MM.1S (cell line): ENCODE data around the gene C16orf89.

Source experiments
- DNase-seq: peaks from one replicate; pipeline ENCODE4 v3.0.0-alpha.2; 2015
- H2AFZ ChIP-seq: fragments of 300-600 bp; sonication (generic); 2 replicates; pipeline ENCODE4 v1.6.0; 2016; ENCODE audit warnings: antibody characterized with exemption, low read length
- H3F3A ChIP-seq: fragments of 300-600 bp; sonication (generic); 2 replicates; pipeline ENCODE4 v1.6.1; 2016; ENCODE audit warnings: mild to moderate bottlenecking, antibody characterized with exemption, low read length, moderate library complexity, mixed read lengths; ENCODE audit not compliant: insufficient read depth
- H3K27ac ChIP-seq: fragments of 300-600 bp; sonication (generic); 2 replicates; pipeline ENCODE4 v1.5.1; 2016; ENCODE audit warnings: mild to moderate bottlenecking, low read length
- H3K27me3 ChIP-seq: fragments of 300-600 bp; sonication (generic); replicated peaks from 2 replicates; pipeline ENCODE4 v1.6.0; 2016; ENCODE audit warnings: low read length; ENCODE audit not compliant: insufficient read depth
- H3K36me3 ChIP-seq: fragments of 300-600 bp; sonication (generic); replicated peaks from 2 replicates; pipeline ENCODE4 v1.6.1; 2016; ENCODE audit warnings: mild to moderate bottlenecking, low read length, mixed read lengths; ENCODE audit not compliant: insufficient read depth
- H3K4me1 ChIP-seq: fragments of 300-600 bp; sonication (generic); 2 replicates; pipeline ENCODE4 v1.6.1; 2016; ENCODE audit warnings: low read length, mixed read lengths
- H3K4me2 ChIP-seq: fragments of 300-600 bp; sonication (generic); 2 replicates; pipeline ENCODE4 v1.6.0; 2016; ENCODE audit warnings: low read depth, low read length
- H3K4me3 ChIP-seq: fragments of 300-600 bp; sonication (generic); 2 replicates; pipeline ENCODE4 v1.5.1; 2016; ENCODE audit warnings: low read length, mixed read lengths
- H3K79me2 ChIP-seq: fragments of 300-600 bp; sonication (generic); 2 replicates; pipeline ENCODE4 v1.6.1; 2016; ENCODE audit warnings: mixed run types, low read length, mixed read lengths
- H3K9ac ChIP-seq: fragments of 300-600 bp; sonication (generic); 2 replicates; pipeline ENCODE4 v1.6.1; 2016; ENCODE audit warnings: low read length, mixed read lengths
- H3K9me2 ChIP-seq: fragments of 300-600 bp; sonication (generic); replicated peaks from 2 replicates; pipeline ENCODE4 v1.6.1; 2016; ENCODE audit warnings: mild to moderate bottlenecking, low read length, mixed read lengths; ENCODE audit not compliant: insufficient read depth
- H3K9me3 ChIP-seq: fragments of 300-600 bp; sonication (generic); replicated peaks from 2 replicates; pipeline ENCODE4 v1.6.1; 2016; ENCODE audit warnings: mild to moderate bottlenecking, low read length, mixed read lengths; ENCODE audit not compliant: insufficient read depth
- H4K20me1 ChIP-seq: fragments of 300-600 bp; sonication (generic); 2 replicates; pipeline ENCODE4 v1.6.1; 2016; ENCODE audit warnings: mild to moderate bottlenecking, low read length, moderate library complexity, mixed read lengths; ENCODE audit not compliant: insufficient read depth
- EZH2 ChIP-seq: fragments of 300-600 bp; sonication (generic); optimal IDR thresholded peaks from 2 replicates; pipeline ENCODE3; 2017; ENCODE audit warnings: low read depth, mild to moderate bottlenecking, antibody characterized with exemption, low read length, mixed read lengths
- EZH2phosphoT487 ChIP-seq: fragments of 300-600 bp; sonication (generic); IDR thresholded peaks from 2 replicates; pipeline ENCODE4 v1.6.1; 2018; ENCODE audit warnings: antibody characterized with exemption, low read length
- TF ChIP-seq, protein P1 (sequence below): fragments of 300-600 bp; sonication (generic); IDR thresholded peaks from 2 replicates; pipeline ENCODE4 v1.5.1; 2016; ENCODE audit warnings: antibody characterized with exemption, low read length, mixed read lengths

Gene C16orf89

DNA sequence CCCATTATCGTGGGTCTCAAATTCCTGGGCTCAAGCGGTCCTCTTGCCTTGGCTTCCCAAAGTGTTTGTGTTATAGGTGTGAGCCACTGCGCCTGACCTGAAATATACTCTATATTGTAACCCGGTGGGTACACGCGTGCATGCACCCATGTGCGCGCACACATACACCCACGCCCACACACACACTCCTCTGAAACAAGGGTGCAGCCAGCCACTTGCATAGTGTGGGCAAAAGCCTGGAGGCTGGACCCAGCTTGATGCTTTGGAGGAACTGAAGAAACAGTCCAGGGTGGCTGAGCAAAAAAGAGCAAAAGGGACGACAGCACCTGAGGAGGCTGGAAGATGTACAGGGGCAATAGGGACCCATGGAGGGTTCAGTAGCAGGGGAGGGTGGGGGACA lies 61.9 kb downstream of the C16orf89 start:
- no peak overlapping the region for H3K9ac ChIP-seq
- DNase-seq, result no peak
- no peaks in the 10 kb centered on the region for H3K4me1 ChIP-seq
- H3K4me2 ChIP-seq, result no peak overlapping the region
- no peaks in the 10 kb centered on the region for H3F3A ChIP-seq
- H3K9me3 ChIP-seq, result no peaks in the 10 kb centered on the region
- no peaks in the 10 kb centered on the region for H3K36me3 ChIP-seq
- H3K27me3 ChIP-seq, result peaks cover 70% of the 10 kb centered on the region
- H4K20me1 ChIP-seq, result no peaks in the 10 kb centered on the region
- H2AFZ ChIP-seq, result no peak overlapping the region
- H3K27ac ChIP-seq, result no peak overlapping the region
- H3K79me2 ChIP-seq, result no peaks in the 10 kb centered on the region
- TF ChIP-seq, protein P1, sequence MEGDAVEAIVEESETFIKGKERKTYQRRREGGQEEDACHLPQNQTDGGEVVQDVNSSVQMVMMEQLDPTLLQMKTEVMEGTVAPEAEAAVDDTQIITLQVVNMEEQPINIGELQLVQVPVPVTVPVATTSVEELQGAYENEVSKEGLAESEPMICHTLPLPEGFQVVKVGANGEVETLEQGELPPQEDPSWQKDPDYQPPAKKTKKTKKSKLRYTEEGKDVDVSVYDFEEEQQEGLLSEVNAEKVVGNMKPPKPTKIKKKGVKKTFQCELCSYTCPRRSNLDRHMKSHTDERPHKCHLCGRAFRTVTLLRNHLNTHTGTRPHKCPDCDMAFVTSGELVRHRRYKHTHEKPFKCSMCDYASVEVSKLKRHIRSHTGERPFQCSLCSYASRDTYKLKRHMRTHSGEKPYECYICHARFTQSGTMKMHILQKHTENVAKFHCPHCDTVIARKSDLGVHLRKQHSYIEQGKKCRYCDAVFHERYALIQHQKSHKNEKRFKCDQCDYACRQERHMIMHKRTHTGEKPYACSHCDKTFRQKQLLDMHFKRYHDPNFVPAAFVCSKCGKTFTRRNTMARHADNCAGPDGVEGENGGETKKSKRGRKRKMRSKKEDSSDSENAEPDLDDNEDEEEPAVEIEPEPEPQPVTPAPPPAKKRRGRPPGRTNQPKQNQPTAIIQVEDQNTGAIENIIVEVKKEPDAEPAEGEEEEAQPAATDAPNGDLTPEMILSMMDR, result no peak
- no peak for TF ChIP-seq EZH2phosphoT487
- no peak for TF ChIP-seq EZH2
- no peak overlapping the region for H3K4me3 ChIP-seq
- H3K9me2 ChIP-seq, result no peaks in the 10 kb centered on the region

DNA sequence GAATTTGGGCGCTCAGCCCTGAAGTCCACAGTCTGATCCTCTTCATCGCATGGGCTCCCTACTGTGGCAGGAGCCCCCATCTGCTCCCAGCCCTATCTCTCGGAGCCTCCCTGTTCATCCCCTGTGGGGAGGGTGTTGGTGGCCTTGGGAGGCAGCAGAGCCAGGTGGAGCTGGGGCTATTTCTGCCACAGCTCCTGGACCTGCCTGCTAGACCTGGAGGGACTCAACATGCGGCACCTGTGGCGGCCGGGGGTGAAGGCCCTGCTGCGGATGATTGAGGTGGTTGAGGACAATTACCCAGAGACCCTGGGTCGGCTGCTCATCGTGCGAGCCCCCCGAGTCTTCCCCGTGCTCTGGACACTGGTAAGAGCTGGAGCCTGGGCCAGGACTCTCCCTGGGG lies 62.5 kb downstream of the C16orf89 start:
- no peak overlapping the region for H3K4me2 ChIP-seq
- no peak for DNase-seq
- TF ChIP-seq EZH2 (no peak), EZH2phosphoT487 (no peak)
- TF ChIP-seq, protein P1, result no peak
- H3F3A ChIP-seq, result no peaks in the 10 kb centered on the region
- H3K36me3 ChIP-seq, result no peaks in the 10 kb centered on the region
- H3K9me3 ChIP-seq, result no peaks in the 10 kb centered on the region
- H4K20me1 ChIP-seq, result no peaks in the 10 kb centered on the region
- no peaks in the 10 kb centered on the region for H3K9me2 ChIP-seq
- no peak overlapping the region for H3K9ac ChIP-seq
- no peak overlapping the region for H3K27ac ChIP-seq
- no peak overlapping the region for H2AFZ ChIP-seq
- no peak overlapping the region for H3K4me3 ChIP-seq
- H3K27me3 ChIP-seq, result peaks cover 64% of the 10 kb centered on the region
- no peaks in the 10 kb centered on the region for H3K79me2 ChIP-seq
- H3K4me1 ChIP-seq, result no peaks in the 10 kb centered on the region

DNA sequence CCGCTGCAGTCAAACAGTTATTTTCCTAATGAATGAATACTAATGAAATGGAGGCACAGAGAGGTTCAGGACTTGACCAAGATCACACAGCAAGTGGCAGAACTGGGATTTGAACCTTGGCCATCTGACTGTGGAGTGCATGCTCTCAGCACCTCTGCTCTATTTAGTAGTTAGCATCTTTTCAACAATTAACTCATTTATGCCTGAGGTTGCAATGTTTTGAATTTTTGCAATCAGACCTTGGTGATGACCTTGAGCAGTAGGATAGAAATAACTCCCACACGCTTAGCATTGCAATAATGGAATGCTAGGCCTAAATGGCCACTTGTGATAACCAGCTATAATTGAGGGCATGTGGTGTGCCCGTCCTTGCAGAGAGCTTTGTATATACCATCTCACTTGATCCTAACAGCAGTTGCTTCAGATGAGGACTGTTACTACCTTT lies 63.0 kb downstream of the C16orf89 start:
- H3K27me3 ChIP-seq, result peaks cover 61% of the 10 kb centered on the region
- no peak overlapping the region for H3K9ac ChIP-seq
- H3K9me3 ChIP-seq, result no peaks in the 10 kb centered on the region
- H4K20me1 ChIP-seq, result no peaks in the 10 kb centered on the region
- no peak overlapping the region for H3K4me2 ChIP-seq
- H3K27ac ChIP-seq, result no peak overlapping the region
- no peak overlapping the region for H2AFZ ChIP-seq
- H3F3A ChIP-seq, result no peaks in the 10 kb centered on the region
- no peaks in the 10 kb centered on the region for H3K9me2 ChIP-seq
- H3K4me1 ChIP-seq, result no peaks in the 10 kb centered on the region
- H3K79me2 ChIP-seq, result no peaks in the 10 kb centered on the region
- TF ChIP-seq EZH2 (no peak), EZH2phosphoT487 (no peak)
- TF ChIP-seq, protein P1, result no peak
- no peak for DNase-seq
- H3K36me3 ChIP-seq, result no peaks in the 10 kb centered on the region
- no peak overlapping the region for H3K4me3 ChIP-seq

DNA sequence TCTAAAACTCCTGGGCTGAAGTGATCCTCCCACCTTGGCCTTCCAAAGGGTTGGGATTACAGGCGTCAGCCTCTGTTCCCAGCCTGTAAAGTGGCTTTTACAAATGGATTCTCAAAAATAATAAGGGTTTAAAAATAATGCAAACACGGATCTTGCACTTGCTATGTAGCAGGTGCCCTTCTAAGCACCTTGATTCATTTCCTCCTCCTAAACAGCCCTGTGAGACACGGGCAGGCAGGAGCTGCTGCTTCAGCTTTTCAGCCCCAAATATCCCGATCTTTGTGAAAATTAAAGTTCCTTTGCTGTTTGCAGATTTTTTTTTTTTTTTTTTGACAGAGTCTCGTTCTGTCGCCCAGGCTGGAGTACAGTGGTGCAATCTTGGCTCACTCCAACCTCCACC lies 63.8 kb downstream of the C16orf89 start:
- H3K36me3 ChIP-seq, result no peaks in the 10 kb centered on the region
- no peaks in the 10 kb centered on the region for H3K9me2 ChIP-seq
- H2AFZ ChIP-seq, result no peak overlapping the region
- no peak overlapping the region for H3K4me3 ChIP-seq
- TF ChIP-seq EZH2, result no peak
- no peaks in the 10 kb centered on the region for H3K9me3 ChIP-seq
- no peak overlapping the region for H3K27ac ChIP-seq
- H3K79me2 ChIP-seq, result no peaks in the 10 kb centered on the region
- no peak overlapping the region for H3K9ac ChIP-seq
- H3K4me1 ChIP-seq, result no peaks in the 10 kb centered on the region
- H4K20me1 ChIP-seq, result no peaks in the 10 kb centered on the region
- peaks cover 65% of the 10 kb centered on the region for H3K27me3 ChIP-seq
- H3K4me2 ChIP-seq, result no peak overlapping the region
- no peaks in the 10 kb centered on the region for H3F3A ChIP-seq
- no peak for DNase-seq
